H4 (cell line): Measurements from ENCODE around the gene LGALSL. TPM values are rescaled to one million over a fixed set of nuclear protein-coding genes. Genes with fewer than 3 reads are reported as not detected.

Experiments used
- DNase-seq: peaks from one replicate; pipeline ENCODE4 v3.0.0-alpha.2; 2015; ENCODE audit warnings: low spot score
- total RNA-seq: library from RNA; depleted of rRNA; stranded (reverse); fragments of >200 nt; shearing (Covaris generic); gene quantifications from 2 replicates; pipeline ENCODE4 v1.2.3, GENCODE V29; 2014; rRNA removed

The LGALSL gene
- total RNA-seq, 1 experiment from 2014 or later, result 5.0 TPM

DNA sequence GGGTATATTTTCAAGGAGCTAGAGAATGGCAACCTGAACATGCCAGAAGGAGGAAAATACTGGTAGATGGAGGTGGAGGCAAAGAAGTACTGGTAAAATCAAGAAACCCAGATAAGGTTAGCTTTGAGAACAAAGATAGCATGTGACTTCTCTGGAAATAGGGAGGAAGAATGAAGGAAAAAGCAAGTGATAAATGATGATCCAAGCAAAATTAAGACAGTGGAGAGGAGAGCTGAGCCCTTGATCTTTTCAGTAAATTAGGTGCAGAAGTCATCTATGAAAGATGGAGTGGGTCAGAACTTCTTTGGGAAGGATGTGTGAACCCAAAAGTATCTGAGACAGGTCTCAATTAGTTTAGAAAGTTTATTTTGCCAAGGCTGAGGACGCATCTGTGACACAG lies 44.5 kb downstream of the LGALSL start:
- no peak for DNase-seq

DNA sequence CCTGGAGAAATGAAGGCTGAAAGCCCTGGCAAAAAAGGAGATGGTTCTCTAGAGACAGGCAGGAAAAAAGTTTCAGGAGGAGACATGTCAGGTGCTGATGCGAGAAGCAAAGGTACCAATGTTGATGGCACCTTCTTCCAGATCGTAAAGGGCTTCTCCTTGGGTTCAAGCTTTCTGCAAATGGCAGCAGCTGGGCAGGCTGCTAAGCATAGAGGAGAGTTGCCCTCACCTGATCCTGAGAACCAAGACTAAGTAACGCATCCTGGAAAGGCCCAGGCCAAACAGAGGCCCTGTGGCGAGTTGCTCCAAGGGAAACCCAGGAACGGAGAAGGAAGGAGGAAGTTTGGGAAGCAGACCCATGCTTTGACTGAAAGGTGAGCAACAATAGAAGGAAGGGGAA lies 46.6 kb downstream of the LGALSL start:
- no peak for DNase-seq

DNA sequence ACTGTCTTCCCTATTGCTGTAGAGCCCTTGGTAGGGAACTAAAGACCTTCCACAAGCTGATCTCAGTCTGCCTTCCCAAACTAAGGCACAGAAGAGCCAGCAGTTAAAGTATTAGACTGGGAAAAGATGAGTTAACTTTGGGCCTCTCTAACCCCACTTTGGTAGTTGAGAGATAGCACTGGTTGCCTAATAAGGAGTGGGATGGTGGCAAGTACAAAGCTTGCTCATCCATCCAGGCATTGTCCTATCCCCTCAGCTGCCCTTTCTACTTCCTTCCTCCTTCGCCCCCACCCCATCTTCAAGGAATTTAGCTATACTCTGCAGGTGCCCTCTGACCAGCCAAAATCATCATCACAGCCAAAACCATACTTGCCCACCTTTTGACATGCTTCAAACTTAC lies 48.0 kb downstream of the LGALSL start:
- DNase-seq, result no peak

DNA sequence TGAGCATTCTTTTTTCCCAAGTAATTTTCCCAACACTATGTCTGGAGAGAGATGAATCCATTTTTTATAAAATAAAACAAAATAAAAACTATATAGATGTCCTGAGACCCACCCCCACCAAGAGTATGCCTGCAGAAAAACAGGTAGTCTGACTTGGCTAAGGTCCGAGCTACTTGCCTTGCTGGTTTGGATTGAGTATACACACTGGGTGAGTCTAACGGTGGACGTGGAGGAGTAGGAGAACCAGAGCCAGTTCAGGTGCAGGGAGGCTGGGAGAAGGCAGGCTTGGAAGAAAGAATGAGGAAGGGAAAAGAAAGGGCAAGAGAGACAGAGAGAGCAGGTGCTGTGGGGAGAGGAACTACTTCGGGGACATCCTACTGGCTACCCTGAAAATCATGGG lies 48.9 kb downstream of the LGALSL start:
- no peak for DNase-seq

DNA sequence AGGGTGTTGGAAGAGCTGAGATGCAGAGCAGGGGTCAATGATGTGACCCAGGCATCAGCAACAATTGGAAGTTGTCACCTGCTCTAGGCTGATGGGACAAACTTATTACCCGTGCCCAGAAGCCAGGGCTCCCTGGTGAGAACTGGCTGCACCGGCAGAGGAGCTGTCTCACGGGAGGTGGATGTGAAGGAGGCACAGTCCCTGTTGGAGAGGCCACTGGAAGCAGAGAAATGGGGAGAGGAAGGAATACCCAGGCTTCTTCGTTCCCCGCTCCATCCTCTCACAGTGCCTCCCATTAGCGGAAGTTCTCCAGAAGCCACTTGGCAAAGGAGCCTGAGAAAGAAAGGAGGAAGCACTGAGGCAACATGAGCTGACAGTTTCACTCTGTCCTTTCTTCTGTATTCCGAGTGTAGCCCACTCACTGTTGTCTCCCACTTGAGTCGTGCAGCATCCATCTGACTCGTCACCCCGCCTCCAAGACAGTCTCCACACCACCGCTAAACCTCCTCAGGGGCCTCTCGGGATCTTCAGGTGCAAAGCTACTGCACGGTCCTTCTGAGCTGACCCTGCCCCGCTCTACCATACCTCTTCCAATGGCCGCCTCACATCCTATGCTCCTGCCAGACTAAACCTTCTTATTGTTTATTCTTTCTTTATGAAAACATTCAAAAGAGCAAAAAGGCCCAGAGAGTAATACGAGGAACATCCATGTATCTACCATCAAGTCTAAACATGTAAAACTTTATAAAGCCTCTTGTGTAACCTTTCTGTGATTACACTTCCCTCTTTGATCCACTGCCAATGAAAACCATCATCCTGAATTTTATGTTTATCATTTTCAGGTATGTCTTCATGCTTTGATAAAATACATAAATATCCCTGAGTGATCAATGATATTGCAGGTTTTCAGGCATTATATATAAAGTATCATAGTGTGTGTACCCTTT lies 51.1 kb downstream of the LGALSL start:
- no peak for DNase-seq

DNA sequence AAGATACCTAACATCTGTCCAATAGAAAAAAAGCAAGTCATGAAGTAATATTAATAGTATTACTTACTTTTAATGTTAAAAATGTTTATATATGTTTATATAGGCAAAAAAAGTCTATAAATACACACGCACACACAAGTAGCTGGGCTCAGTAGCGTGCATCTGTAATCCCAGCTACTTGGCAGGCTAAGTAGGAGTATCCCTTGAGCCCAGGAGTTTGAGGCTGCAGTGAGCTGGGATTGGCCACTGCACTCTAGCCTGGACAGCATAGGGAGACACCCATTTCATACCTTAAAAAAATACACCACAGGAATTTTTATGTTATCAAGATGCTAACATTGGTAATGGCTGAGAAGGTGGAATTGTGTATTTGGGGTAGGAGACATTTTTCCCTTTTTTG lies 52.7 kb downstream of the LGALSL start:
- DNase-seq, result no peak

Other genes starting within 250 kb of the LGALSL start
- gene AFTPH, start 70.2 kb downstream of the LGALSL start, total RNA-seq, result 16.8 and 23.3 TPM in 2 replicates
- gene SERTAD2, start 199.8 kb downstream of the LGALSL start, total RNA-seq, result 4.9 and 6.9 TPM in 2 replicates